ENCODE results near the gene CTU2. TPM values are rescaled to one million over a fixed set of nuclear protein-coding genes. Genes with fewer than 3 reads are reported as not detected.

CTU2 gene
- total and polyA plus RNA-seq, 8 donors, result 9.7 to 19.8 (median 14.0) TPM

GRCh38 chr16:88696441-88696840 is 9.9 kb upstream of the CTU2 start:
- Histone ChIP-seq H3K36me3 (peaks cover 0 to 58% of the 10 kb centered on the region in 2 donors), H3K27me3 (peaks cover 0 to under 1% of the 10 kb centered on the region in 2 donors), H3K27ac (no peak overlapping the region), H3K4me3 (no peak overlapping the region), H3K9me3 (no peaks in the 10 kb centered on the region), H3K4me1 (peaks cover 8 to 43% of the 10 kb centered on the region in 2 donors)
- DNase-seq (no peak), ATAC-seq (no peak)
- no peak for TF ChIP-seq CTCF (IDR thresholded peaks at IDR 0.05)
- intact Hi-C loops (cut with DNase I), result no loop called here

GRCh38 chr16:88697116-88697830 is 9.0 kb upstream of the CTU2 start:
- intact Hi-C loops (cut with DNase I), result no loop called here
- no peak for ATAC-seq

DNA sequence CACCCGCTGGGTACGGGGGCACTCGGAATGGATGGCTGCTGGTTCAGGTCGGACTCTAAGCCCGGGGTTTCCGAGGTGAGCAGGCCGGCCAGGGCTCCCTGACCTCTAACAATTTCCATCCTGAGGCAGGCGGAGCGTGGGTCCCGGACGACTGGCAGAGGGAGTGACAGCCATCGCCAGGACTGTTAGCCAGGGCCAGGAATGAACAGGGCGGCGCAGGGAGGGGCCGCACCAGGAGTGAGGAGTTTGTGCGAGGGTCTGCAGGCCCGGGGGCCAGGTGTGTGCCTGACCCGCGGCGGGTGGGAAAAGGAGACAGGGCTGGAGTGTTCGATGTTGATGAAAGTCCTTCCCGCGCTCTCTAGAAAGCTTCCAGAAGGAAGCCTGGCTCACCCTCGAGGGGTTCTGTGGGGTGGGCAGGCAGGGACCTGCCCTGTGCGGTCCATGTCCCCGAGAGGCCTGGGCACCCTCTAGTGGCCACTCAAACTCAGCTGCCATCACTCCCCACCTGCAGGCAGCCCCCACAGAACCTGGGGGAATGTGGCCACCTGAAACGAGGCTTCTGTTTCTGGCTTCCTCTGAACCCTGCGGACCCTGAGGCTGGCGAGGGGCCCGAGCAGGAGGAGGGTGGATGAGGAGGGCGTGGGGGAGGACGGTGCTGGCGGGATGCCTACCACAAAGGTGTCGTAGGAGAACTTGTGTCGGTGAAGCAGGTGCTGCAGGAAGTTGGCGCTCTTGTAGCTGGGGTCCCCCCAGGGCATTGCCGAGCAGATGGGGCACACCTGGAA is 8.3 kb upstream of the CTU2 start:
- Histone ChIP-seq H3K36me3 (peaks cover 0 to 58% of the 10 kb centered on the region in 2 donors), H3K27me3 (no peaks in the 10 kb centered on the region), H3K9me3 (no peaks in the 10 kb centered on the region), H3K4me3 (no peak overlapping the region), H3K4me1 (peaks cover 19 to 45% of the 10 kb centered on the region in 2 donors), H3K27ac (no peak overlapping the region)
- ATAC-seq (no peak), DNase-seq (no peak)
- TF ChIP-seq CTCF (IDR thresholded peaks at IDR 0.05), result no peak
- intact Hi-C loops (cut with DNase I), result no loop called here

More at GRCh38 chr16:88697116-88697830, 9.0 kb upstream of the CTU2 start:
- Histone ChIP-seq H3K9me3 (no peaks in the 10 kb centered on the region), H3K4me3 (no peak overlapping the region), H3K4me1 (peaks cover 15 to 43% of the 10 kb centered on the region in 2 donors), H3K36me3 (peaks cover 0 to 58% of the 10 kb centered on the region in 2 donors), H3K27ac (no peak overlapping the region), H3K27me3 (no peaks in the 10 kb centered on the region)
- DNase-seq, result no peak
- no peak for TF ChIP-seq CTCF (IDR thresholded peaks at IDR 0.05)

DNA sequence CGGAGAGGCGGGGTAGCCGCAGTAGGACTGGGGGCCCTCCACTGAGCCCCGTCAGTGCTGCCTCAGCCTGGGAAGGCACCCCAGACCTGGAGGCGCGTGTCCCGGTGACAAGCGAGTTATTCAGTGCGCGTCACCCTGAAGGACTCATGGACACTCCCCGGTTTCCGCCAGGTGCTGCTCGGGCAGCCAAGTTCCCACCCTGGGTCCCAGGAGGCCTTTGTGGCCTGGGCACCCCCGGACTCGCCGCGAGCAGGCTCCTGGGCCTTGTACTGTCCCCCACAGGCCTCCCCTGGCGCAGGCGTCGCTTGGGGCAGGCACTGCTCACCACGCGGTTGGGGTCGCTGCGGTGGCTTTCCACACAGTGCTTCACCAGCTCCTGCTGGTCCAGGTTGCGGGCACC is 7.7 kb upstream of the CTU2 start:
- peaks cover 0 to 58% of the 10 kb centered on the region in 2 donors for H3K36me3 ChIP-seq
- ATAC-seq (no peak), DNase-seq (no peak)
- no peaks in the 10 kb centered on the region for H3K27me3 ChIP-seq
- intact Hi-C loops (cut with DNase I), result no loop called here
- H3K9me3 ChIP-seq, result no peaks in the 10 kb centered on the region
- H3K4me3 ChIP-seq, result no peak overlapping the region
- no peak for TF ChIP-seq CTCF (IDR thresholded peaks at IDR 0.05)
- peaks cover 19 to 51% of the 10 kb centered on the region in 2 donors for H3K4me1 ChIP-seq
- H3K27ac ChIP-seq, result peak overlapping the region in 1 of 2 donors; percentile 91

DNA sequence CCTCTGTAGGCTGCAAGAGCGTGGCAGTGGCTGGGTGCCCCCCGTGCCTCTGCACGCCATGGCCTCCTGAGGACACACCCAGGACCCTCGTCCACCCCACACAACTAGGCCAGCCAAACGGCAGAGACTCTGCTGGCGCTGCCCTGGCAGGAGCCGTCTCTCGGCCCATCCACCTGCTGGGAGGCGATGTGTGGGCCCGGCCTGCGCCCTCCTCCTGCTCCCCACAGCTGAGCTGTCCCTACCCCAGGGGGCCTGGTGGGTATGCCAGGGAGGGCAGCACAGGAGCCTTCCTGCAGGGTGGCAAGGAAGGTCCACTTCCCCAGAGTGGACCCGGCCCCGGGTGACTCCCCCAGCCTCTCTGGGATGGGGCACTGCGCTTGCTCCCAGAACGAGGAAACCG is 7.1 kb upstream of the CTU2 start:
- intact Hi-C loops (cut with DNase I), result no loop called here
- no peak for TF ChIP-seq CTCF (IDR thresholded peaks at IDR 0.05)
- H3K4me3 ChIP-seq, result no peak overlapping the region
- ATAC-seq, result no peak
- H3K9me3 ChIP-seq, result no peaks in the 10 kb centered on the region
- no peak for DNase-seq
- H3K27me3 ChIP-seq, result no peaks in the 10 kb centered on the region
- peaks cover 0 to 58% of the 10 kb centered on the region in 2 donors for H3K36me3 ChIP-seq
- peak overlapping the region in 1 of 2 donors; percentile 91 for H3K27ac ChIP-seq
- peaks cover 24 to 56% of the 10 kb centered on the region in 2 donors for H3K4me1 ChIP-seq
